GM23338 (cell line): Measurements from ENCODE around the gene GNAS. TPM values are rescaled to one million over a fixed set of nuclear protein-coding genes. Genes with fewer than 3 reads are reported as not detected.
A peak's percentile ranks its signal among the peaks of the same experiment; 100 is the strongest.

ENCODE experiments used
- ATAC-seq: fragments of 200-7000 bp; cut with Tn5 transposase; 3 replicates; pipeline ENCODE4 v1.9.1; 2020
- DNase-seq: peaks from one replicate; pipeline ENCODE4 v3.0.0-alpha.2; 2015; ENCODE audit warnings: low spot score
- H2AFZ ChIP-seq: fragments of 200-600 bp; sonication (generic); 2 replicates; pipeline ENCODE4 v1.8.0; 2016; ENCODE audit warnings: antibody characterized with exemption, mild to moderate bottlenecking, moderate library complexity
- H3F3A ChIP-seq: fragments of 200-600 bp; sonication (generic); replicated peaks from 2 replicates; pipeline ENCODE4 v1.8.0; 2017; ENCODE audit warnings: antibody characterized with exemption, mixed run types, low read depth
- H3K27ac ChIP-seq: fragments of 200-600 bp; sonication (generic); 2 replicates; pipeline ENCODE4 v1.6.1; 2016; ENCODE audit warnings: low read depth
- H3K27me3 ChIP-seq: fragments of 200-600 bp; sonication (generic); 2 replicates; pipeline ENCODE4 v1.8.0; 2016; ENCODE audit warnings: mild to moderate bottlenecking, mixed run types, moderate library complexity; ENCODE audit not compliant: insufficient read depth
- H3K36me3 ChIP-seq: fragments of 200-600 bp; sonication (generic); 2 replicates; pipeline ENCODE4 v1.8.0; 2016; ENCODE audit warnings: mild to moderate bottlenecking; ENCODE audit not compliant: insufficient read depth
- H3K4me1 ChIP-seq: fragments of 200-600 bp; sonication (generic); 2 replicates; pipeline ENCODE4 v1.8.0; 2016; ENCODE audit warnings: mild to moderate bottlenecking, moderate library complexity; ENCODE audit not compliant: insufficient read depth
- H3K4me2 ChIP-seq: fragments of 200-600 bp; sonication (generic); 2 replicates; pipeline ENCODE4 v1.7.1; 2017; ENCODE audit warnings: mixed run types
- H3K4me3 ChIP-seq: fragments of 200-600 bp; sonication (generic); 2 replicates; pipeline ENCODE4 v1.6.1; 2016; ENCODE audit warnings: mixed run types
- H3K79me2 ChIP-seq: fragments of 200-600 bp; sonication (generic); replicated peaks from 2 replicates; pipeline ENCODE4 v1.8.0; 2017; ENCODE audit warnings: mild to moderate bottlenecking; ENCODE audit not compliant: insufficient read depth
- H3K9me2 ChIP-seq: fragments of 200-600 bp; sonication (generic); 2 replicates; pipeline ENCODE4 v1.8.0; 2017; ENCODE audit not compliant: insufficient read depth
- H4K20me1 ChIP-seq: fragments of 200-600 bp; sonication (generic); replicated peaks from 2 replicates; pipeline ENCODE4 v1.8.0; 2017; ENCODE audit warnings: mild to moderate bottlenecking; ENCODE audit not compliant: insufficient read depth
- H3K27ac Mint-ChIP-seq: 2 replicates; pipeline ENCODE4 v1.8.0; 2020; ENCODE audit warnings: inconsistent platforms, mild to moderate bottlenecking, moderate library complexity, mixed read lengths
- H3K27me3 Mint-ChIP-seq: 3 replicates; pipeline ENCODE4 v1.8.0; 2022; ENCODE audit warnings: low read depth, mild to moderate bottlenecking, moderate library complexity, mixed read lengths, inconsistent platforms; ENCODE audit not compliant: insufficient read depth, poor library complexity
- H3K36me3 Mint-ChIP-seq: 3 replicates; pipeline ENCODE4 v1.8.0; 2021; ENCODE audit warnings: low read depth, mild to moderate bottlenecking, inconsistent platforms, moderate library complexity, mixed read lengths
- H3K4me1 Mint-ChIP-seq: 3 replicates; pipeline ENCODE4 v1.8.0; 2020; ENCODE audit warnings: mild to moderate bottlenecking, inconsistent platforms, mixed read lengths
- H3K4me3 Mint-ChIP-seq: 3 replicates; pipeline ENCODE4 v1.8.0; 2021; ENCODE audit warnings: moderate library complexity, mild to moderate bottlenecking, inconsistent platforms, mixed read lengths
- H3K9me3 Mint-ChIP-seq: 3 replicates; pipeline ENCODE4 v1.8.0; 2020; ENCODE audit warnings: moderate library complexity, mild to moderate bottlenecking, inconsistent platforms, mixed read lengths
- CREB1 ChIP-seq: fragments of 250-450 bp; sonication (Bioruptor Pico); IDR thresholded peaks from 2 replicates; pipeline ENCODE4 v1.5.0; 2020; ENCODE audit warnings: low read depth, mild to moderate bottlenecking, moderate library complexity
- EZH2 ChIP-seq: fragments of 200-600 bp; sonication (generic); IDR thresholded peaks from one replicate; pipeline ENCODE4 v1.8.0; 2017; ENCODE audit warnings: antibody characterized with exemption, mild to moderate bottlenecking, low read depth; ENCODE audit not compliant: unreplicated experiment
- POLR2AphosphoS5 ChIP-seq: IDR thresholded peaks from 2 replicates; pipeline ENCODE4 v1.6.1; 2016; ENCODE audit warnings: antibody characterized with exemption, low read depth
- polyA plus RNA-seq: library from polyadenylated mRNA; unstranded; fragments of >200 nt; fragmentation: Nextera tagmentation; extraction: Ambion mirVana; gene quantifications from 2 replicates; pipeline ENCODE4 v1.2.1, GENCODE V29; 2016
- total RNA-seq: library from RNA; depleted of rRNA; stranded (reverse); fragments of >200 nt; shearing (Covaris generic); gene quantifications from 2 replicates; pipeline ENCODE4 v1.2.3, GENCODE V29; 2014
- TF ChIP-seq, protein P1 (sequence below): fragments of 250-450 bp; sonication (Bioruptor Pico); IDR thresholded peaks from 2 replicates; pipeline ENCODE4 v1.5.0; 2020; ENCODE audit warnings: mild to moderate bottlenecking, moderate library complexity
- TF ChIP-seq, protein P2 (sequence below), 2 experiments: fragments of 200-600 bp in 1 of 2; sonication (generic) in 1 of 2; conservative IDR thresholded peaks; 2 replicates each; pipeline versions ENCODE4 v1.5.1 to v1.6.1; 2016 to 2017; ENCODE audit warnings: antibody characterized with exemption in 2 of 2, low read depth in 2 of 2, mild to moderate bottlenecking in 2 of 2, moderate library complexity in 1 of 2

The GNAS gene
- total and polyA plus RNA-seq, 2 experiments from 2014 or later = 917 to 1,042 TPM

DNA sequence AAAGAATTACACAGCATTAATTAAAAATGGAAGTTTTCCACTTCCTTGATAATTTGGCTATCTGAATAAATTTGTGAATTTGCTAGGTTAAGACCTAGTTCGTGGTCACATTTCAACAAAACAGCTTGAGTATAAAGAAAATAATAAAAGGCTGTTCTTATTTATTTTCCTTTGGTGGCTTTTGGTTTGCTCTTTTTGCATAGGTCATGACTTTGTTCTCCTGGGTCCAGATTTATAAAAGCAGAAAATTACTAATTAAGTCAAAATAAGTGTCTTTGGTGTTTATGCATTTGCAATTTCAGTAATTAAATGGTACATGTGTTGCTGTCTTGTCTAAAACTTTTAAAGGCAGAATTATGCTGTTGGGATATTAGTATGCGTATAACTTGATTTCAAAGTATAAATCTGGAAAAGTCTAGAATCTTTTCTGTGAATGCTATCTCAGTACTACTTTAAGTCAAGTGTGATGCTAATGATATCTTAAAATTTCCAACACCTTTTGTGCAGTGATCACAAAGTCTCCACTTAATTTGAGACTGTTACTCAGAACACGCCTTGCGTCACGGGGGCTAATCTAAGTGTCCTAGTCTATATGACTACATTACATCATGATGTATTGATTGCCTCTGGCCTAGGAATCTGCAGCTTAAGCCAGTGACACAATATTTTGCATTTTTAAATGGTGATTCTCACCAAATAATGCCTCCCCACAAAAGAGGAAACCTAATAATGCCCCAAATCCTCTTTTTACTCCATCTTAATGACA lies 41.0 kb downstream of the GNAS start:
- Histone ChIP-seq H3K4me3 (peak overlapping the region; percentile 83), H4K20me1 (peaks cover 22% of the 10 kb centered on the region)
- H3K27me3 Mint-ChIP-seq = peaks cover 19% of the 10 kb centered on the region

More for the DNA sequence above, 41.0 kb downstream of the GNAS start:
- no peaks in the 10 kb centered on the region for H3K9me2 ChIP-seq
- H3K36me3 ChIP-seq = no peaks in the 10 kb centered on the region
- no peaks in the 10 kb centered on the region; the same call in 2 of the 3 replicates for H3K9me3 Mint-ChIP-seq
- H3K27ac Mint-ChIP-seq = peak overlapping the region; percentile 65; the same call in 1 of the 2 replicates
- H3K4me2 ChIP-seq = peak overlapping the region; percentile 62
- peaks cover 52% of the 10 kb centered on the region for H3K4me1 Mint-ChIP-seq
- H3K79me2 ChIP-seq = peaks cover 64% of the 10 kb centered on the region
- DNase-seq = no peak
- ATAC-seq = no peak
- H3K27me3 ChIP-seq = peaks cover 8% of the 10 kb centered on the region
- no peak overlapping the region for H2AFZ ChIP-seq
- peak overlapping the region; percentile 95 for H3K4me3 Mint-ChIP-seq
- TF ChIP-seq CREB1 (CRISPR knock-in tag) (no peak), EZH2 (no peak), POLR2AphosphoS5 (no peak)
- TF ChIP-seq, protein P1, sequence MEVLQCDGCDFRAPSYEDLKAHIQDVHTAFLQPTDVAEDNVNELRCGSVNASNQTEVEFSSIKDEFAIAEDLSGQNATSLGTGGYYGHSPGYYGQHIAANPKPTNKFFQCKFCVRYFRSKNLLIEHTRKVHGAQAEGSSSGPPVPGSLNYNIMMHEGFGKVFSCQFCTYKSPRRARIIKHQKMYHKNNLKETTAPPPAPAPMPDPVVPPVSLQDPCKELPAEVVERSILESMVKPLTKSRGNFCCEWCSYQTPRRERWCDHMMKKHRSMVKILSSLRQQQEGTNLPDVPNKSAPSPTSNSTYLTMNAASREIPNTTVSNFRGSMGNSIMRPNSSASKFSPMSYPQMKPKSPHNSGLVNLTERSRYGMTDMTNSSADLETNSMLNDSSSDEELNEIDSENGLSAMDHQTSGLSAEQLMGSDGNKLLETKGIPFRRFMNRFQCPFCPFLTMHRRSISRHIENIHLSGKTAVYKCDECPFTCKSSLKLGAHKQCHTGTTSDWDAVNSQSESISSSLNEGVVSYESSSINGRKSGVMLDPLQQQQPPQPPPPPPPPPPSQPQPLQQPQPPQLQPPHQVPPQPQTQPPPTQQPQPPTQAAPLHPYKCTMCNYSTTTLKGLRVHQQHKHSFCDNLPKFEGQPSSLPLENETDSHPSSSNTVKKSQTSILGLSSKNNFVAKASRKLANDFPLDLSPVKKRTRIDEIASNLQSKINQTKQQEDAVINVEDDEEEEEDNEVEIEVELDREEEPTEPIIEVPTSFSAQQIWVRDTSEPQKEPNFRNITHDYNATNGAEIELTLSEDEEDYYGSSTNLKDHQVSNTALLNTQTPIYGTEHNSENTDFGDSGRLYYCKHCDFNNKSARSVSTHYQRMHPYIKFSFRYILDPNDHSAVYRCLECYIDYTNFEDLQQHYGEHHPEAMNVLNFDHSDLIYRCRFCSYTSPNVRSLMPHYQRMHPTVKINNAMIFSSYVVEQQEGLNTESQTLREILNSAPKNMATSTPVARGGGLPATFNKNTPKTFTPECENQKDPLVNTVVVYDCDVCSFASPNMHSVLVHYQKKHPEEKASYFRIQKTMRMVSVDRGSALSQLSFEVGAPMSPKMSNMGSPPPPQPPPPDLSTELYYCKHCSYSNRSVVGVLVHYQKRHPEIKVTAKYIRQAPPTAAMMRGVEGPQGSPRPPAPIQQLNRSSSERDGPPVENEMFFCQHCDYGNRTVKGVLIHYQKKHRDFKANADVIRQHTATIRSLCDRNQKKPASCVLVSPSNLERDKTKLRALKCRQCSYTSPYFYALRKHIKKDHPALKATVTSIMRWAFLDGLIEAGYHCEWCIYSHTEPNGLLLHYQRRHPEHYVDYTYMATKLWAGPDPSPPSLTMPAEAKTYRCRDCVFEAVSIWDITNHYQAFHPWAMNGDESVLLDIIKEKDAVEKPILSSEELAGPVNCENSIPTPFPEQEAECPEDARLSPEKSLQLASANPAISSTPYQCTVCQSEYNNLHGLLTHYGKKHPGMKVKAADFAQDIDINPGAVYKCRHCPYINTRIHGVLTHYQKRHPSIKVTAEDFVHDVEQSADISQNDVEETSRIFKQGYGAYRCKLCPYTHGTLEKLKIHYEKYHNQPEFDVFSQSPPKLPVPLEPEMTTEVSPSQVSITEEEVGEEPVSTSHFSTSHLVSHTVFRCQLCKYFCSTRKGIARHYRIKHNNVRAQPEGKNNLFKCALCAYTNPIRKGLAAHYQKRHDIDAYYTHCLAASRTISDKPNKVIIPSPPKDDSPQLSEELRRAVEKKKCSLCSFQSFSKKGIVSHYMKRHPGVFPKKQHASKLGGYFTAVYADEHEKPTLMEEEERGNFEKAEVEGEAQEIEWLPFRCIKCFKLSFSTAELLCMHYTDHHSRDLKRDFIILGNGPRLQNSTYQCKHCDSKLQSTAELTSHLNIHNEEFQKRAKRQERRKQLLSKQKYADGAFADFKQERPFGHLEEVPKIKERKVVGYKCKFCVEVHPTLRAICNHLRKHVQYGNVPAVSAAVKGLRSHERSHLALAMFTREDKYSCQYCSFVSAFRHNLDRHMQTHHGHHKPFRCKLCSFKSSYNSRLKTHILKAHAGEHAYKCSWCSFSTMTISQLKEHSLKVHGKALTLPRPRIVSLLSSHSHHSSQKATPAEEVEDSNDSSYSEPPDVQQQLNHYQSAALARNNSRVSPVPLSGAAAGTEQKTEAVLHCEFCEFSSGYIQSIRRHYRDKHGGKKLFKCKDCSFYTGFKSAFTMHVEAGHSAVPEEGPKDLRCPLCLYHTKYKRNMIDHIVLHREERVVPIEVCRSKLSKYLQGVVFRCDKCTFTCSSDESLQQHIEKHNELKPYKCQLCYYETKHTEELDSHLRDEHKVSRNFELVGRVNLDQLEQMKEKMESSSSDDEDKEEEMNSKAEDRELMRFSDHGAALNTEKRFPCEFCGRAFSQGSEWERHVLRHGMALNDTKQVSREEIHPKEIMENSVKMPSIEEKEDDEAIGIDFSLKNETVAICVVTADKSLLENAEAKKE (CRISPR knock-in tag) = no peak
- TF ChIP-seq, protein P2, sequence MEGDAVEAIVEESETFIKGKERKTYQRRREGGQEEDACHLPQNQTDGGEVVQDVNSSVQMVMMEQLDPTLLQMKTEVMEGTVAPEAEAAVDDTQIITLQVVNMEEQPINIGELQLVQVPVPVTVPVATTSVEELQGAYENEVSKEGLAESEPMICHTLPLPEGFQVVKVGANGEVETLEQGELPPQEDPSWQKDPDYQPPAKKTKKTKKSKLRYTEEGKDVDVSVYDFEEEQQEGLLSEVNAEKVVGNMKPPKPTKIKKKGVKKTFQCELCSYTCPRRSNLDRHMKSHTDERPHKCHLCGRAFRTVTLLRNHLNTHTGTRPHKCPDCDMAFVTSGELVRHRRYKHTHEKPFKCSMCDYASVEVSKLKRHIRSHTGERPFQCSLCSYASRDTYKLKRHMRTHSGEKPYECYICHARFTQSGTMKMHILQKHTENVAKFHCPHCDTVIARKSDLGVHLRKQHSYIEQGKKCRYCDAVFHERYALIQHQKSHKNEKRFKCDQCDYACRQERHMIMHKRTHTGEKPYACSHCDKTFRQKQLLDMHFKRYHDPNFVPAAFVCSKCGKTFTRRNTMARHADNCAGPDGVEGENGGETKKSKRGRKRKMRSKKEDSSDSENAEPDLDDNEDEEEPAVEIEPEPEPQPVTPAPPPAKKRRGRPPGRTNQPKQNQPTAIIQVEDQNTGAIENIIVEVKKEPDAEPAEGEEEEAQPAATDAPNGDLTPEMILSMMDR (conservative IDR thresholded peaks at IDR 0.05; ENCODE audit: low read depth in 2 of 2) = no peak
- peaks cover 55% of the 10 kb centered on the region for H3K4me1 ChIP-seq
- H3K36me3 Mint-ChIP-seq = peaks cover 43% of the 10 kb centered on the region
- H3F3A ChIP-seq = no peaks in the 10 kb centered on the region
- no peak overlapping the region for H3K27ac ChIP-seq
